Karpas-422 (cell line): Measurements from ENCODE around the gene NCAPD3. TPM values are rescaled to one million over a fixed set of nuclear protein-coding genes. Genes with fewer than 3 reads are reported as not detected.

Experiments used
- DNase-seq: peaks from one replicate; pipeline ENCODE4 v3.0.0-alpha.2; 2015
- H2AFZ ChIP-seq: fragments of 200-600 bp; sonication (generic); 2 replicates; pipeline ENCODE4 v1.6.1; 2014; ENCODE audit warnings: antibody characterized with exemption, low read length, mixed read lengths
- H3K27ac ChIP-seq: fragments of 200-600 bp; sonication (generic); 2 replicates; pipeline ENCODE4 v1.5.1; 2014; ENCODE audit warnings: mild to moderate bottlenecking, low read length, moderate library complexity
- H3K27me3 ChIP-seq: fragments of 200-600 bp; sonication (generic); 2 replicates; pipeline ENCODE4 v1.6.1; 2014; ENCODE audit warnings: low read length, mixed read lengths
- H3K36me3 ChIP-seq: fragments of 200-600 bp; sonication (generic); 2 replicates; pipeline ENCODE4 v1.6.1; 2014; ENCODE audit warnings: low read length, mixed read lengths; ENCODE audit not compliant: insufficient read depth
- H3K4me1 ChIP-seq: fragments of 200-600 bp; sonication (generic); 2 replicates; pipeline ENCODE4 v1.6.1; 2014; ENCODE audit warnings: mild to moderate bottlenecking, low read length, mixed read lengths
- H3K4me2 ChIP-seq: fragments of 200-600 bp; sonication (generic); 2 replicates; pipeline ENCODE4 v1.6.1; 2014; ENCODE audit warnings: low read length, low read depth, mild to moderate bottlenecking; ENCODE audit not compliant: poor library complexity, severe bottlenecking
- H3K4me3 ChIP-seq: fragments of 200-600 bp; sonication (generic); 2 replicates; pipeline ENCODE4 v1.5.1; 2014; ENCODE audit warnings: mild to moderate bottlenecking, antibody characterized with exemption, low read length, mixed read lengths
- H3K79me2 ChIP-seq: fragments of 200-600 bp; sonication (generic); 2 replicates; pipeline ENCODE4 v1.6.1; 2014; ENCODE audit warnings: mild to moderate bottlenecking, low read length, mixed read lengths
- H3K9ac ChIP-seq: fragments of 200-600 bp; sonication (generic); 2 replicates; pipeline ENCODE4 v1.6.0; 2014; ENCODE audit warnings: low read length
- H3K9me2 ChIP-seq: fragments of 200-600 bp; sonication (generic), shearing (Covaris generic); replicated peaks from 2 replicates; pipeline ENCODE4 v1.6.0; 2014; ENCODE audit warnings: mild to moderate bottlenecking, low read length, moderate library complexity; ENCODE audit not compliant: insufficient read depth
- H3K9me3 ChIP-seq: fragments of 300-700, 200-600 bp; sonication (generic); 2 replicates; pipeline ENCODE4 v1.6.1; 2014; ENCODE audit warnings: low read length, mixed read lengths
- H4K20me1 ChIP-seq: fragments of 200-600 bp; sonication (generic); 2 replicates; pipeline ENCODE4 v1.6.1; 2014; ENCODE audit warnings: mild to moderate bottlenecking, antibody characterized with exemption, low read length, low read depth; ENCODE audit not compliant: insufficient read depth
- total RNA-seq: library from RNA; depleted of rRNA; stranded (reverse); fragments of >200 nt; shearing (Covaris generic); gene quantifications from 2 replicates; pipeline ENCODE4 v1.2.3, GENCODE V29; 2014; ENCODE audit warnings: low replicate concordance

Gene NCAPD3
- total RNA-seq, 1 experiment from 2014 or later, result 22.0 TPM

GRCh38 chr11:134236834-134237556 is 13.2 kb upstream of the NCAPD3 start:
- H3K79me2 ChIP-seq, result no peaks in the 10 kb centered on the region
- peaks cover 4% of the 10 kb centered on the region; the same call in 1 of the 2 replicates for H4K20me1 ChIP-seq
- H3K9me2 ChIP-seq, result no peaks in the 10 kb centered on the region
- no peaks in the 10 kb centered on the region for H3K27me3 ChIP-seq
- no peak overlapping the region for H3K9ac ChIP-seq
- H3K9me3 ChIP-seq, result no peaks in the 10 kb centered on the region
- H3K4me3 ChIP-seq, result no peak overlapping the region
- no peak overlapping the region for H3K4me2 ChIP-seq
- no peaks in the 10 kb centered on the region for H3K36me3 ChIP-seq
- H3K4me1 ChIP-seq, result no peaks in the 10 kb centered on the region
- no peak for DNase-seq
- no peak overlapping the region for H2AFZ ChIP-seq
- H3K27ac ChIP-seq, result no peak overlapping the region

- Histone ChIP-seq H3K4me1 (peaks cover 4% of the 10 kb centered on the region), H2AFZ (no peak overlapping the region), H3K27ac (no peak overlapping the region), H4K20me1 (peaks cover 17% of the 10 kb centered on the region; the same call in 1 of the 2 replicates), H3K79me2 (no peaks in the 10 kb centered on the region), H3K4me3 (no peak overlapping the region), H3K36me3 (no peaks in the 10 kb centered on the region), H3K9ac (no peak overlapping the region), H3K9me2 (no peaks in the 10 kb centered on the region), H3K4me2 (no peak overlapping the region), H3K9me3 (no peaks in the 10 kb centered on the region), H3K27me3 (no peaks in the 10 kb centered on the region)
- DNase-seq, result no peak
Observed at GRCh38 chr11:134235399-134235798, 11.6 kb upstream of the NCAPD3 start.

GRCh38 chr11:134233729-134234179 is 10.0 kb upstream of the NCAPD3 start:
- no peak overlapping the region for H3K4me2 ChIP-seq
- no peaks in the 10 kb centered on the region for H3K36me3 ChIP-seq
- H3K27me3 ChIP-seq, result no peaks in the 10 kb centered on the region
- no peaks in the 10 kb centered on the region for H3K9me2 ChIP-seq
- H3K79me2 ChIP-seq, result no peaks in the 10 kb centered on the region
- no peaks in the 10 kb centered on the region for H3K9me3 ChIP-seq
- no peak overlapping the region for H3K9ac ChIP-seq
- H2AFZ ChIP-seq, result no peak overlapping the region
- H3K4me3 ChIP-seq, result no peak overlapping the region
- peaks cover 16% of the 10 kb centered on the region for H3K4me1 ChIP-seq
- no peak for DNase-seq
- no peak overlapping the region for H3K27ac ChIP-seq
- H4K20me1 ChIP-seq, result peaks cover 33% of the 10 kb centered on the region; the same call in 1 of the 2 replicates

GRCh38 chr11:134231958-134232659 is 8.3 kb upstream of the NCAPD3 start:
- Histone ChIP-seq H2AFZ (no peak overlapping the region), H3K27me3 (no peaks in the 10 kb centered on the region), H3K4me2 (no peak overlapping the region), H3K79me2 (no peaks in the 10 kb centered on the region), H3K4me3 (no peak overlapping the region), H3K9ac (no peak overlapping the region), H3K9me3 (no peaks in the 10 kb centered on the region), H3K4me1 (peaks cover 21% of the 10 kb centered on the region), H3K36me3 (no peaks in the 10 kb centered on the region), H4K20me1 (peaks cover 33% of the 10 kb centered on the region; the same call in 1 of the 2 replicates), H3K9me2 (no peaks in the 10 kb centered on the region), H3K27ac (no peak overlapping the region)
- DNase-seq, result no peak

- Histone ChIP-seq H3K4me2 (no peak overlapping the region), H3K4me3 (no peak overlapping the region), H3K9me3 (no peaks in the 10 kb centered on the region), H3K4me1 (peaks cover 28% of the 10 kb centered on the region), H3K36me3 (no peaks in the 10 kb centered on the region), H3K27me3 (no peaks in the 10 kb centered on the region), H3K9ac (no peak overlapping the region), H4K20me1 (peaks cover 39% of the 10 kb centered on the region; the same call in 1 of the 2 replicates), H3K9me2 (no peaks in the 10 kb centered on the region), H2AFZ (no peak overlapping the region), H3K79me2 (no peaks in the 10 kb centered on the region), H3K27ac (no peak overlapping the region)
- no peak for DNase-seq
Observed at GRCh38 chr11:134230339-134230738, 6.6 kb upstream of the NCAPD3 start.

- Histone ChIP-seq H3K4me2 (no peak overlapping the region), H3K9ac (no peak overlapping the region), H4K20me1 (peaks cover 39% of the 10 kb centered on the region; the same call in 1 of the 2 replicates), H3K9me3 (no peaks in the 10 kb centered on the region), H2AFZ (no peak overlapping the region), H3K4me1 (peaks cover 31% of the 10 kb centered on the region), H3K27me3 (no peaks in the 10 kb centered on the region), H3K27ac (no peak overlapping the region), H3K36me3 (no peaks in the 10 kb centered on the region), H3K79me2 (no peaks in the 10 kb centered on the region), H3K4me3 (no peak overlapping the region), H3K9me2 (no peaks in the 10 kb centered on the region)
- no peak for DNase-seq
Observed at GRCh38 chr11:134229126-134229790, 5.5 kb upstream of the NCAPD3 start.

- no peak overlapping the region for H3K9ac ChIP-seq
- no peaks in the 10 kb centered on the region for H3K79me2 ChIP-seq
- no peak overlapping the region for H3K4me2 ChIP-seq
- peaks cover 34% of the 10 kb centered on the region for H3K4me1 ChIP-seq
- no peaks in the 10 kb centered on the region for H3K36me3 ChIP-seq
- no peak overlapping the region for H3K4me3 ChIP-seq
- H4K20me1 ChIP-seq, result peaks cover 39% of the 10 kb centered on the region; the same call in 1 of the 2 replicates
- no peaks in the 10 kb centered on the region for H3K9me2 ChIP-seq
- no peaks in the 10 kb centered on the region for H3K9me3 ChIP-seq
- H3K27ac ChIP-seq, result no peak overlapping the region
- no peak overlapping the region for H2AFZ ChIP-seq
- no peaks in the 10 kb centered on the region for H3K27me3 ChIP-seq
- peak; percentile 80 for DNase-seq
Observed at GRCh38 chr11:134228625-134229024, 4.9 kb upstream of the NCAPD3 start.

GRCh38 chr11:134226806-134227325 is 3.1 kb upstream of the NCAPD3 start:
- Histone ChIP-seq H3K4me3 (no peak overlapping the region), H3K36me3 (no peaks in the 10 kb centered on the region), H4K20me1 (peaks cover 36% of the 10 kb centered on the region; the same call in 1 of the 2 replicates), H3K9me3 (no peaks in the 10 kb centered on the region), H3K4me1 (peaks cover 47% of the 10 kb centered on the region), H3K27me3 (no peaks in the 10 kb centered on the region), H3K27ac (no peak overlapping the region), H2AFZ (no peak overlapping the region), H3K79me2 (peaks cover 17% of the 10 kb centered on the region), H3K9ac (no peak overlapping the region), H3K9me2 (no peaks in the 10 kb centered on the region), H3K4me2 (no peak overlapping the region)
- no peak for DNase-seq
